Activated CD4-positive, alpha-beta T cell treated with anti-CD3 and anti-CD28 coated beads, Interleukin-2, amount 50 U/mL, for 4 hours (primary cell): Measurements from ENCODE around the gene CMKLR1.

Experiments used
- DNase-seq, 2 experiments: peaks; one replicate each; pipeline ENCODE4 v3.0.0-alpha.2; 2020

The CMKLR1 gene

DNA sequence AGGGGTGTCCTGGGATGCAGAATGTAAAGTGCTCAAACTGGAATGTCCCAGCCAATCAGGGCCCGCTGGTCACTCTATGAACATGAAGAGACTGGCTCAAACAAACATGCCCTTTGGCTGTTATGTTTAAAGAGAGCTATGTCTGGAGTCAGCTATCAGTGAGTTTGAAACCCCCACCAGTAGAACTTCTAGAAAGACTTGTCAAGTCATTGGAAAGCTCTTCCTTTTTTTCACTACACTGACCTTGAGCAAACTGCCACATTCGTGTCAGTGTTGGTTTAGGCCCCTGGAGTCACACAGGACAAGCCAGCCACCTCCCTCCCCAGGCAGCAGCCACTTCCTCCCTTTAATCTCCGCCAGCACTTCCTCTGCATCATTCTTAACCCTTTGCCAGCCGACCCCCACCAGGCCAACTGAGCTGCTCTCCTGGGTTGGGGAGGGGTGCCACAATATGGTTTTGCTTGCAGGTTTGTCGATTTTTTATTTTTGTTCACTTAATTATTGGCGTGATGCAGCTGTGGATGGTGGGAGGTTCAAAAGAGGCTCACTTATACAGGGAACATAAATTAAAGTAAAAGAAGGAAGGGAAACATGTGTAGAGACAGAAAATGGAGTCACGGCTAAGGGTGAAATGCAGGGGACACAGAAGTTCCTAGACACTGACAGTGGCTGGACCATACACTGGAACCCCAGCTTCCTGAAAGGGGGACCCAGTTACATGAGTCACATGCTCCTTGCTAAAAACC, 25.3 kb downstream of the CMKLR1 start:
- no peak for DNase-seq

DNA sequence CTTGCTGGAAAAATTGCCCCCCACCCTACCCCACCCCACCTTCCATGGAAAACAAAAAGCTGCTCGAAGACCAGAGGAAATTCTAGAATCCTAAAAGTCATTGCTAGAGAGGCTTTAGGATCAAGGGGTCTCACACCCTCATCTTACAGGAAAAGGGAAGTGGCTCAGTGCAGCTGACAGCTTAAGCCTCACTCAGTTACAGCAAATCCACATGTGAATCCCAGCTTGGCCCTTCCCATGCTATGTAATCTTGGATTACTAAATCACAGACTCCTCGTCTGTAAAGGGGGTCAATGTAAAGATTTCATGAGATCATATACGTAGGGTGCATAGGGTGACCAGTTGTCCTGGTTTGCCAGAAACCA, 25.9 kb downstream of the CMKLR1 start:
- no peak for DNase-seq

DNA sequence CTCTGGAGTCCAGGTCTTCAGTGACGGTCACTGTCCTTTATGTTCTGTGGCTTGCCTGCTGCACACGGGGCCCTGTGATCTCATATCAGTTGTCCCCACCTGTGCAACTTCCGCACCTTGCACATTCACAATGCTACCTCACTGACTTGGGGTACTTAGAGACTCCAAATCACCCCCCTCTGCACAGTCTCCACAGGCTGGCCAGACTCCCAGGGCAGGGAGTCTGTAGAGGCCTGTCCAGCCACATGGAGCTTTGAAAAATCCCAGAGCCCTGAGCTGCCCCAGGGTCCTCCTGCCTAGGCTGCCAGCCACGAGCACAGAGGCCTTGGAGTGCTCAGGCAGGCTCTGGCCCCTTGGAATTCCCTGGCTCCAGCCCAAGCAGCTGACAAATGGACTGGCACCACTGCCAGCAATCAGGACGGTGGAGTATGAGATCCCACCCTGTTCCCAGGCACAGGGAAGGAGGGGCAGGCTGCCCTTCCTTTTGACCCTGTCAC, 26.4 kb downstream of the CMKLR1 start:
- DNase-seq, result no peak

DNA sequence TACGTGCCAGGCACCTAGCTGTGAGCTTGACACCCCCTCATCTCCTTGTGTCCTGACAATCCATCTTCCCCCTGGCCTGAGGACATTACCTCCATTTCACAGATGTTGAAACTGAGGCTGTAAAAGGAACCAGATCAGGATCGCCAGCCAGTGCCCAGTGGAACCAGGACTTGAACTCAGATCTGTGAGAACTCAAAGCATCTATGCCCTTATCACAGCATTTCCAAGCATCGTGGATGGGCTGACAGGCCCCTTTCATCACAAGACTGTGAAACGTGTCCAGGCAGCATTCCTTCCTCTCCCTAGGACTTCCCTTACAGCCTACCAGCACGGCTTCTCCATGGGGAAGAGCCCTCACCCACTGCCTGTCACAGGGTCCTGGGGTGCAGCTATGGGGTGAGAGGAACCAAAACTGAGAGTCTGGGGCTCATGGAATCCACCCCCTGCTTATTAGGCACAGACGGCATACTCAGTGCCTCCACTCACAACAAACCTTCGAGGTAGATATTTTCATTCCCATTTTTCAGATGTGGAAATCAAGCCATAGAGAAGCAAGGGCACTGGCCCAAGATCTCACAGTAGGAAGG, 26.9 kb downstream of the CMKLR1 start:
- no peak for DNase-seq

DNA sequence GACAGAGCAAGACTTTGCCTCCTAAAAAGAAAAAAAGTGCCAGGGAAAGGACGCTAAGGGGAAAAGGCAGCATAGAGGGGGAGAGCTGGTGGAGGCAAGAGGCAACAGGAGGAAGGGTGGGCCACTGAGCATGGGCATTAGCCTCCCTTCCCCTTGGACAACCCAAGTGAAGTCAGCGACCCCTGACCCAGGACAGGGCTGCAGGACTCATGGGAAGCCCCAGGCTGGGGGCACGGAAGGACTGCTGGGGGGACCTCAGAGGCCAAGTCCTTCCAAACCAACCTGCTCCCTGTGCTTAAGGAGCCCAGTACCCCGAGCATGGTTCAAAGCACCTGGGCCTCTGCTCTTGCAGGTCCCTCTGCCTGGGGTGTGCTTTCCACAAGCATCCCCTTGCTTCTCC, 27.5 kb downstream of the CMKLR1 start:
- DNase-seq, result no peak

DNA sequence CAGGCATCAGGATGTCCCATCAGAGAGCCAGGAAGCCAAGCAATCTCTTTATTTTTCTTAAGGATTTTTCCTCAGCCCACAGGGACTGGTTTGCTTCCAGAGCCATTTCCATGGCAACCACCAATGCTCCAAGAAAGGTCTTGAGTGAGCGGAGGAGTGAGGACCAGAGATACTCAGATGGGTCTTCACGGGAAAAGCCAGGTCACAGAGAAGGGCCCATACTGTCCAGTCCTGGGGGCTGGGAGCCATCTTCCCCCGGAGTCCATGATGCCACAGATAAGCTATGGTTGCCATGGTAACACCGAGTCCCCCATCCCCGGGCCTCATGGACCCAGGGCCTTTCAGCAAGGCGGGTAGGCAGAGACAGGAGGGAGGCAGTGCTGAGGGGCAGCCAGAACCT, 28.6 kb downstream of the CMKLR1 start:
- no peak for DNase-seq

DNA sequence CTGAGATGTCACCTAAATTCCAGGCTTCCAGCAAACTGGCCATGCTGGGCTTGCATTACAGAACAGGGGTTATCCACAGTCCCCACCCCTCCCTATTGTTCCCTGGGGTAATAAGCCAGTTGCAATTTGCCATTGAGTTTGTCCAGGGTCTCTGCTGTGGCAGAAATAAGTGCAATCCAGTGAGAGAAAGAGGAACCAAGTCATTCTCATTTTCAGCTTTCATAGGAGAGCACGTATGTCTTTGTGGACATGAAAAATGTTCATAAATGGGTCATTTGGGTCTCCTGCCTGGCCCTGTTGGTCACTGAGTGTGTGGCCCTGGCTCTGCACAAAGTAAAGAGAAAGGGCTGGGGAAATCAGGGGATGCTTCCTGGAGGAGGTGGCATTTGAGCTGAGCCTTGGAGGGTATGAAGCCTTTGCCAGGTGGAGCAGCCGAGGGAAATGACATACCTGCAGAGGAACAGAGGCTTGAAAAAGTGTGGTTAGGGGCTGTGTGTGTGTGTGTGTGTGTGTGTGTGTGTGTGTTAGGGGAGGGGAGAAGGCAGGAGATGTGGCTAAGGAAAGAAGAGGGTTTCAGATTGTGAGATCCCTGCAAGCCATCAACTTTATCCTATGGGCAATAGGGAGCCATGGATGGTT, 29.3 kb downstream of the CMKLR1 start:
- no peak for DNase-seq

DNA sequence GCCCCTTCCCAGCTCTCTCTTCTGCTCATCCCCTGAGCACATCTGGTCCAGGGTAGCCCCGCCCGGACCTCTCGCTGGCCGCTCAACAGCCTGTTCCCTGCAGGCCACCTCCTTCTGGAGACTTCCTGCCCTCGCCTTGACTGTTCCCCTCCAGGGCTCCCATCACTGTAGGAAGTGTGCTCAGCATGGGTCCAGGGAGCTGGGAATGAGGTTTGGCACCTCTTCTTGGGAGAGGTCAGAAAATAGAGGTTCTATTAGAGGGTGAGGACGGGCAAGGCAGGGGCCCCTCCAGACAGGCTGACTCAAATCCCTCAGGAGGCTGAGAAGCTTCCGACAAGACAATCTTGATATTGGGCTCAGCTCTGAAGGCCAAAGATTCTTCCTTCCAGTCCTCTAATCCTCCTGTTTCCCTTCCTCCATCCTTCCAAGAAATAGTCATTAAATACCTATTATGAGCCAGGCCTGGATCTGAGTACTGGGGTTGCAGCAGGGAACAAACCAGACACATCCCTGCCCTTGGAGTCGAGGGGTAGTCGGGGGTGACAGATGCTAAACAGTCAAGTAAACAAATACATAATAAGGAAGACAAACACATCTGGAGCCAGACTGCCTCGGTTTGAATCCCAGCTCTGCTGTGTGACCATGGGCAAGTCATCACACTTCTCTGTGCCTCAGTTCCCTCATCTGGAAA, 30.6 kb downstream of the CMKLR1 start:
- DNase-seq, result no peak

DNA sequence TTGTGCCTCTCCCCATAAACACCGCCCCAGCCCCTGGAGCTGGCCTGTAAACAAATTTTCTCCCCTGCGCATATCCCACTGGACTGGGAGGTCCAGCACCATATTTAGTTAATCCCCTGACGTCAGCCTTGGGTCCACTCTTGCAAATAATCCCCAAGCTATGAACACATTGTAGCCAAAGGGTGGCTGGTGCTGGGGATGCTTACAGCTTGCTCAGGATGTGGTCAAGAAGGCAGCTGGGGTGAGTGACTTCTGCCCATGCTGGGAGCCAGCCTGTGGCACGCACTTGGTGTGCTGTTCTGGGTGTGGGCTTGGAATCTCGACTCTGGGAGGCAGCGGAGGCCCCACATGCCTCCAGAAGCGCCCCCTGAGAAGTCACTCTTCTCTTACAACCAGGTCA, 32.1 kb downstream of the CMKLR1 start:
- no peak for DNase-seq

DNA sequence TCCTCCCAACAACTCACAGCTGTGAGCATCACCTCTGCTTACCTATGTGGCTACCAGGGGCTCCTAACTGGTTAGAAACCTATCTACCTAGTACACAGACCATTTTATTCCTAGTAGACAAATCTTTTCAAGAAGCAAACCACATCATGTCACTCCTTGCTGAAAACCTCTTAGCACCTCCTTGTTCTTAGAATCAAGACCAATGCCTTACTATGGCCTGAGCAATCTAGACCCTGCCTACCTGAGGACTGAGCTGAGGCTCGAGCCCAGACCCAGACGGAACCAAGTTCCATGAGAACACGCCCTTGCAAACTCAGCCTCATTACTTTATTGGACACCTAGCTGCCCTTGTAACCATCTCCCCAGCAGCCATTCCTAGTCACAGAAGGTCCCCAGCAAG, 32.6 kb downstream of the CMKLR1 start:
- DNase-seq, result no peak

DNA sequence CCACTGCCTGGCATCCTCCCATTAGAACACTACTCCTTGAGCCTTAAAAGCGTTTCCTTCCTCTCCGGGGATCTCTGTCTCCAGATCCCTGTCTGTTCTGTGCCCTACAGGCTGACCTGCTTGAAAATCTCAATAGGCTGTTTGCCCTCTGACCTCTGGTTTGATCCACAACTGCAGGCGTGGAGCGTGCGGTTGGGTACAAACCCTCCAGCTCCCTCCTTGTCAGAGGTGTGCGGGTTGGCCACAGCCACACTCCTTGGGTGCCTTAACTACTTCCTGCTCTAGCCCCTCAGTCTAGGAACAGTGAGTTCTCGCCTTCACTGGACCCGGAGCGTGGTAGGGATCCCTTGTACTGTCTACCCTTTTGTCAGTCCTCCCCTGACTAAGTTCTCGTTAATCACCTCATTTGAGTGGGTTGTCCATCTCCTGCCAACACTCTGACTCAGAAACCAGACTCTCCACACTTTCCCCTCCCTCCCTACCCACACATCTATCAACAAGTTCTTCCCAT, 33.1 kb downstream of the CMKLR1 start:
- DNase-seq, result no peak

DNA sequence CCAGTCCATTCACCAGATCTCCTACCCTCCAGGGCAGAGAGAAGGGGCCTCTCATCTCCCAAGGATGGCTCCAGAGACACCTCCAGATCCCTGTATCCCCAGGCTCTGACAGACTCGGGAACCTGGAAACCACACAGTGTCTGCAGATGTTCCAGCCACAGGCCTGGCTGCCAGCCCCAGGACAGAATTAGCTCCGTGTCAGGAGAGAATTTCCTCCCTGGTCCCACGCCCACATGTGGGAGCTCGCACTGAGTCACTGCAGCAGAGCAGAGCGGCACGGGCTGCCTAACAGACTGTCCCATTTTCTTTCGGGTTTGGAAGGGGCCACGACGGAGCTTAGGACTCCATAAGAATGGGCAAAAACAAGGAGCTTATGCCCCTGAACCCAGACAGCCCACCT, 33.6 kb downstream of the CMKLR1 start:
- DNase-seq, result no peak

DNA sequence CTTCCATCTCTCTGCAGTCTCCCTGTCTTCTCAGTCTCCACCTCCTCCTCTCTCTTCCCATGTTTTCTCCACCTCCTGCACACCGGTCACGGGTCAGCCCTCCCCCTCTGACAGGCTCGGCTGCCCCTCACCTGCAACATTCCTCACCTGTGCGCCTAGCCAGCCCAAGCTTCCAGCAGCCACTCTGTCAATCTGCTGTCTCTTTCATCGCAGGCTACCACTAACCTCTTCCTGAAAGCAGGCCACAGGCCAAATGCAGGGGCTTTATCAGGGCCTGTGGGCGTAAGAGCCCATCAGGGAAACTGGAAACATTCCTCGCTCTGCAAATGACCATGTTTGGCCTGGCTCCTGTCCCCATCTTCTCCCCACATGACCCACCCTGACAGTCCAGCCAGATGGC, 34.5 kb downstream of the CMKLR1 start:
- DNase-seq, result no peak

DNA sequence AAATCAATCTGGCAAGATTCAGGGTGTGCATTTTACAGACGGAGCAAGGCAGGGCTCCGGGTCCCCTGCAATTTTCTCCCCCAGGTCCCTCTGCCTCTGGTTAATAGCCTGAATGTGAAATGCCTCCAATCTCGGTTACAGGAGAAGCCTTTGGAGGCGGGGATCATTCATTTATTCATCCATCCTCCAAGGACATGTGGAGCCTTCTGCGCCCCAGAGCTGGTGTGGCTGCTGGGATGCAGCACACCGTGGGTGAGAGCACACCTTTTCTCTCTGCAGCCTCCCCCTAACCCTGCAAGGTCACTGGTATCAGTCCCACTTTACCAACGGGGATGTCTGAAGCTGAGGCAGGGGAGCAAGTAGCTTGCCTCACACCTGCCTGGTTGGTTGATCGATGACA, 35.4 kb downstream of the CMKLR1 start:
- DNase-seq, result no peak

DNA sequence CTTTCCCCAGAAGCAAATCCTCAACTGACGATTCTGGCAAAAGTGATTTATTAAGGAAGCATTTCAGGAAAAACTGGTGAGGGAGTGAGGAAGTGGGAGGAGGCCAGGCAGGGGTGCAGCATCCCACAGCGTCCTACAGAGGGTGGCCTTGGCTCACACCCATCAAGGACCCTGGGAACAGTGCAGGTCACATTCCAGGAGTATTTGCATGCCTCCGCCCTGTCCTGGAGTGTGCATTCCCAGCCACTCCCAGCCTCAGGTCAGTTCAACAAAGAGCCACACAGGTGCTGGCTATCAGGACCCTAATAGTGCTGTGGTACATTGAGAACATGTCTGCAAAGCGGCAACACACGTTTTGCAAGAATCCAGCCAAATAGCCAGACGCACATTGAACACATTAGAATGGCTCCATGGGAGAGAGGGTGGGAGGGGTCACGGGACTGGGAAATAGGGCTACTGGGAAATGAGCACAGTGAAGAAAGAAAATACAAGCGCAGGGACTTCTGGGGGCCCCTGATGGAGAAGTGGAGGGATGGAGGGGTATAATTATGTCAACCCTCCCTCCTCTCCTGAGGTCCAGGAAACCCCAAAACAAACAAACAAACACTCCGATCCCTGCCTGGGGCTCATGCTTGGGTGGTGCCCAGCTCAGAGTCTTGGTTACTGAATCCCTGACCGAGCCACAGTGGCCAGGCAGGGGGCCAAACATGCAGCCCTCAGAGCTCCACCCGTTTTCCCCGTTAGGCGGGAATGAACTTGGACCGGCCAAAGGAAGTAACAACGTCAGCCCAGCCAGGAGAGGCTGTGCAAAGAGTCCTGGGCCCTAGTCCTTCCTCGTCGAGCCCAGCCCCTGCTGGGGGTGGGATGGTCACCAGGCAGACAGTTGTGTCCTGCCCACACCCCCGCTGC, 36.5 kb downstream of the CMKLR1 start:
- DNase-seq, result no peak

DNA sequence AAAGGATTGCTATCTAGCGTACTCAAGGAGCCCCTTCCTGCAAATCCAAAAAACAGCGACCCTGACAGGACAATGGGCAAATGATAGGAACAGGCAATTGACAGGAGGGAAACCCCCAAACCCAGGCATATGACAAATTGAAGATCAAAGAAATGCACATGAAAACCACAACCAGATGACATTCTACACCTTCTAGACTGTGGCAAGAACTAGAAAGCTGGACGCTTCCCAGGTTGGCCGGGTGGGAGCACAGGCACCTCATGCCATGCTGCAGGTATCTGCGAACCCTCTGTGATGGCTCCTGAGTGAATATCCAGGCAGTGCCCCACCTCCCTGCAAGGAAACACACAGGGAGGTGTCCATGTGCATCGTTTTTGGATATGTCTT, 37.1 kb downstream of the CMKLR1 start:
- DNase-seq, result no peak

DNA sequence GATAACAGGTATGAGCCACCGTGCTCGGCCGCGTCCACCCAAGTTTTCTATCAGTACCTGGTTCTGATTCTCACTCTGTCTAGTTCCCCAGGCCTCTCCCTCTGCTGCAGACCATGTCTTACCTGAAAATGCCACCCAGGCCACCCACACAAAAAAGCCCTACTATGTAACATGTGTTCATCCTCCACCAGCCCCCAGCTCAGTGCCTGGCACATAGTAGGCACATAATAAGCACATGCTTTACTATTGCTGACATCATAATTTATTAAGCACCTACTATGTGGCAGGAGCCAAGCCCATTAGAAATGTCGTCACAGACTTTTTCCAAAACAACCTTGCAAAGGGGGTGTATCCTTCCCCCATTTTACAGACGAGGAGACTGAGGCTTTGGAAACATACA, 37.8 kb downstream of the CMKLR1 start:
- no peak for DNase-seq

DNA sequence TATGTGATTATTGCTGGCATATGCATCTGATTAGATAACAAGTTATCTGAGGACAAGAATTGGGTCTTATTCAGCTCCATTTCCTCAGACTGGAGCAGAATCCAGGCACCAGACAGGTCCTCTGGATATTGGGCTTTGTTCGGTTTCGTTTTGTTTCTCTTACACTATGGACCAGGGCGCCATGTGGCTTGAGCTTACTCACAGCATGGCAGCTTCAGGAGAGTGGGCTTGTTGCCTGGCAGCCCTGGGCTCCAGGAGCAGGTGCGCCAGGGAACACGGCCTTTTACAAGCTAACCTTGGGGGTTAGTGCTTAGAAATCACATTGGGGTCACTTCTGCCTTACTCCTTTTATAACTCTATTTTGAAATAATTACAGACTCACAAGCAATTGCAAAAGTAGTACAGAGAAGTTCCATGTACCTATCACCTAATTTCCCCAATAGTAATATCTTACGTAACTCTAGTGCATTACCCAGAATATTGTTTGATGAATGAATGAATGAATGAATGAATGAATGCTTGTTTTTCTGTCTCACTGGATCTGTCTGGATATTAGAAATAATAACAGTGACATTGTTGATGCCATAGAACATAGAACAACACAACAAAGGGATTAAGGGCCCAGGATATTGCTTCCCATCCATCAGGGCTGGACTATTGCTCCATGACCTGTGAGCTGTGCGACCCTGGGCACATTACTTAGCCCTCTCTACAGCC, 39.0 kb downstream of the CMKLR1 start:
- no peak for DNase-seq

DNA sequence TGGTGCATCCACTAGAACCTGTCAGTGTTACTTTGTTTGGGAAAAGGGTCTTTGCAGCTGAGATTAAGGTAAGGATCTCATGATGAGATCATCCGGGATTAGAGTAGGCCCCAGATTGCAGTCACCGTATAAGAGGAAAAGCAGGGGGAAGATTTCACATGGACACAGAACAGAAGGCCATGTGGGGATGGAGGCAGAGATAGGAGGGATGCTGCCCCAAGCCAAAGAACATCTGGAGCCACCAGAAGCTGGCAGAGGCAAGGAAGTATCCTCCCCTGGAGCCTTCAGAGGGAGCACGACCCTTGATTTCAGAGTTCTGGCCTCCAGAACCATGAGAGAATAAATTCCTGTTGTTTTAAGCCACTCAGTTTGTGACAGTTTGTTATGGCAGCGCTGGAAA, 39.6 kb downstream of the CMKLR1 start:
- no peak for DNase-seq

DNA sequence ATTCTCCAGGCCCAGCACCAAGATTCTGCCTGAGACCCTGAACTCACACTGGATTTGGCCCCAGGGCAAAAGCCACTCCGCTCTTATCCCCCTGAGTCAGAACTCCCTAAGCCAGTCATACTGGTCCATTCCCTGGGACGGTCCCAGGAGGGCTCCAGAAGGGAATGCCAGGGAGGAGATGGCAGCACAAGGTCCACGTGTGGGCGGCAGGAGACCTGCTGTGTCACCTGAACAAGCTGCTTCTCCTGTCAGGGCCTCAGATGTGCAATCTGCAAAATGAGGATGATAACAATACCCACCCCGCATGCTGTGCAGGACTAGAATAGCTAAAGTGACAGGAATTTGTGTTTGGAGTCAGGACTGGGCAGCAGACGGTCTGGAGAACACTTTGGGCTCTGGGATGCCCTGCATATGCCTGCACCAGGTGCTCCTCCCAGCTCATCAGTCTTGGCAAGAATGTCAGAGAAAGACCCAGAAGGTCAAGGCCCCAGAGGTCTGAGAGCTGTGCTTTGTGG, 40.3 kb downstream of the CMKLR1 start:
- no peak for DNase-seq

DNA sequence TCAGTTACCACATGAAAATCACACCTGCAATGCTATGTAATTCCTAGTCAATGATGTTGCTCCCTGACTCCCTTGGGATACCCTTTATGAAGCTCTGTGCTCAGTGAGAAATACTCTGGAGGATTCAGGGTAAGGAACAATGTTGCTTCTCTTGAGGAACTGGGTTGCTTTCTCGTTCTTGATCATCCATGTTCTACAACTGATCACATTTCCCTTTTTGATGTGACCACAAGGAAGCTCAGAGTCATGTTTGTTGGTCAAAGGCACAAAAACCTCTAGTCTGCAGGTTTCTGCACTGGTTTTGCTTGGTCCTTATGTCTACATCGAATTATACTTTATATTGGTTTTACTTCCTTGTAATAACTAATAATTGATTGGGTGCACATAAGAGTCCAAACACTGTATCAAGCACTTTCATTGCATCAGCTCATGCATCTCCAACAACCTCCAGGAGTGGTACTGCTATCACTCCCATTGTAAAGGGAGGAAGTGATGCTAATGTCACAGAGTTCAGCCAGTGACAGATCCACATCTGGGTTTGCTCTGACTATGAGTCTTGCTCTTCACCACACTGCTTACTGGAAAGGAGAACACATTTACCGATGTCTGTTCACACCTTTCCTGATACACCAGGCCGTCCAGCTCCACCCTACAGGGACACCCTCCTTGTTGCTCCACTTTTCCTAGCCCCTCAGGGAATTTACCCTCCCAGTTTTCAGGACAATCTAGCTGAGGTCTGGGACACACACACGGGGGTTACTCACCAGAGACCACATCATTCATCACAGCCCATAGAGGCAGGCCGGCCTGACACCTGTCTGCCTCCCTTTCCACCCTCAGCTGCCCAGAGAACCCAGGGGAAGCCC, 41.0 kb downstream of the CMKLR1 start:
- DNase-seq, result no peak
